Body of pancreas (tissue), 4 donors: ENCODE results near the gene GNAO1. TPM values are rescaled to one million over a fixed set of nuclear protein-coding genes. Genes with fewer than 3 reads are reported as not detected.

Source experiments
- ATAC-seq: fragments of 150-250 bp; one replicate; pipeline ENCODE4 v1.9.1; 2016
- DNase-seq, 4 donors: peaks; one replicate each; pipeline ENCODE4 v3.0.0-alpha.2; 2019
- H3K27ac ChIP-seq, 4 donors: fragments of 200-600 bp; sonication (generic); 1 replicate in 3 of 4; 2 replicates in 1 of 4; pipeline versions ENCODE4 v1.5.1 to v1.6.1; 2016 to 2019; ENCODE audit warnings: mild to moderate bottlenecking in 1 of 4, mixed read lengths in 1 of 4, moderate library complexity in 1 of 4
- H3K27me3 ChIP-seq, 2 donors: fragments of 200-600 bp; sonication (generic); one replicate each; pipeline ENCODE4 v1.6.0; 2016; ENCODE audit warnings: mild to moderate bottlenecking in 1 of 2
- H3K36me3 ChIP-seq, 2 donors: fragments of 200-600 bp; sonication (generic); replicated peaks in 1 of 2; 2 replicates each; pipeline ENCODE4 v1.5.1; 2016; ENCODE audit warnings: low read depth in 2 of 2; ENCODE audit not compliant: insufficient read depth in 1 of 2
- H3K4me1 ChIP-seq: fragments of 200-600 bp; sonication (generic); one replicate; pipeline ENCODE4 v1.6.0; 2016
- H3K4me3 ChIP-seq, 2 donors: fragments of 200-600 bp; sonication (generic); 1 replicate in 1 of 2; 2 replicates in 1 of 2; pipeline ENCODE4 v1.5.1; 2016 to 2019
- H3K9me3 ChIP-seq, 3 donors: fragments of 200-600 bp; sonication (generic); 1 replicate in 2 of 3; 2 replicates in 1 of 3; pipeline ENCODE4 v1.5.1; 2016
- CTCF ChIP-seq, 7 experiments: fragments of 450-650 bp in 4 of 7; fragments of 200-600 bp in 3 of 7; sonication (generic) in 3 of 7; IDR thresholded peaks; one replicate each; pipeline ENCODE4 v1.5.1; 2016 to 2019; ENCODE audit warnings: antibody characterized with exemption in 7 of 7
- POLR2A ChIP-seq, 3 donors: fragments of 450-650 bp; IDR thresholded peaks; one replicate each; pipeline ENCODE4 v1.6.1; 2016; ENCODE audit warnings: antibody characterized with exemption in 3 of 3, mild to moderate bottlenecking in 2 of 3
- WGBS, 2 donors: methylation state at CpG; one replicate each; pipeline ENCODE4 v1.1.5; 2017; 5-methylcytosine and 5-hydroxymethylcytosine counted together
- intact Hi-C: fragments of 100-400 bp; cut with DNase I; formaldehyde crosslinking; loops from one replicate; pipeline ENCODE4 v1.15.1; 2023
- total RNA-seq, 2 donors: library from RNA; depleted of rRNA; stranded (reverse); fragments of >200 nt; gene quantifications; one replicate each; pipeline ENCODE4 v1.1.0, GENCODE V29; 2016

GNAO1 gene
- total RNA-seq, 2 donors from 2014 or later, result 1.6 to 3.0 TPM

- peak in 2 of 4 donors; percentile 1 to 6 for DNase-seq
- no peak for ATAC-seq
Measured at GRCh38 chr16:56355221-56355620, 163.9 kb downstream of the GNAO1 start.

GRCh38 chr16:56355786-56356275 is 164.5 kb downstream of the GNAO1 start:
- Histone ChIP-seq H3K27me3 (no peaks in the 10 kb centered on the region), H3K36me3 (no peaks in the 10 kb centered on the region), H3K4me1 (peaks cover 10% of the 10 kb centered on the region), H3K27ac (no peak overlapping the region), H3K4me3 (no peak overlapping the region), H3K9me3 (no peaks in the 10 kb centered on the region)
- TF ChIP-seq CTCF (IDR thresholded peaks at IDR 0.05), result no peak
- no peak for TF ChIP-seq POLR2A (IDR thresholded peaks at IDR 0.05)
- intact Hi-C loops, result no loop called here
- 69 to 71% methylated on average over 14 of the region's 14 CpGs for WGBS, 2 donors
- peak in 1 of 4 donors; percentile 6 for DNase-seq
- no peak for ATAC-seq

More at GRCh38 chr16:56355221-56355620, 163.9 kb downstream of the GNAO1 start:
- Histone ChIP-seq H3K4me3 (no peak overlapping the region), H3K36me3 (no peaks in the 10 kb centered on the region), H3K27me3 (no peaks in the 10 kb centered on the region), H3K27ac (no peak overlapping the region), H3K4me1 (peaks cover 10% of the 10 kb centered on the region), H3K9me3 (no peaks in the 10 kb centered on the region)
- intact Hi-C loops, result no loop called here
- no peak for TF ChIP-seq POLR2A (IDR thresholded peaks at IDR 0.05)
- TF ChIP-seq CTCF (IDR thresholded peaks at IDR 0.05), result no peak
- 87% methylated on average over 8 to 9 of the region's 9 CpGs for WGBS, 2 donors

GRCh38 chr16:56356276-56357240 is 165.3 kb downstream of the GNAO1 start:
- DNase-seq (peak; percentile 79 to 87 (median 84)), ATAC-seq (peak; percentile 94)
- intact Hi-C loops, result no loop called here
- Histone ChIP-seq H3K27ac (peak overlapping the region in 2 of 4 donors; percentile 40), H3K4me3 (no peak overlapping the region), H3K9me3 (no peaks in the 10 kb centered on the region), H3K4me1 (peaks cover 10% of the 10 kb centered on the region), H3K36me3 (no peaks in the 10 kb centered on the region), H3K27me3 (no peaks in the 10 kb centered on the region)
- TF ChIP-seq CTCF (IDR thresholded peaks at IDR 0.05), result peak; percentile 77 to 90 (median 85)
- peak in 2 of 3 donors; percentile 13 to 36 for TF ChIP-seq POLR2A (IDR thresholded peaks at IDR 0.05)
- 1 to 3% methylated on average over 32 to 33 of the region's 33 CpGs for WGBS, 2 donors

GRCh38 chr16:56357241-56357764 is 166.0 kb downstream of the GNAO1 start:
- intact Hi-C loops, result no loop called here
- Histone ChIP-seq H3K27ac (peak overlapping the region in 3 of 4 donors; percentile 40 to 46 (median 40)), H3K4me3 (no peak overlapping the region), H3K36me3 (peaks cover 0 to 2% of the 10 kb centered on the region in 2 donors), H3K27me3 (no peaks in the 10 kb centered on the region), H3K9me3 (no peaks in the 10 kb centered on the region), H3K4me1 (peaks cover 10% of the 10 kb centered on the region)
- WGBS, 2 donors, result 40 to 48% methylated on average over 13 of the region's 13 CpGs
- no peak for TF ChIP-seq CTCF (IDR thresholded peaks at IDR 0.05)
- TF ChIP-seq POLR2A (IDR thresholded peaks at IDR 0.05), result no peak
- peak in 3 of 4 donors; percentile 2 to 19 (median 9) for DNase-seq
- peak; percentile 56 for ATAC-seq
